Heart left ventricle (tissue), 16 donors: ENCODE results near the gene WASF3. TPM values are rescaled to one million over a fixed set of nuclear protein-coding genes. Genes with fewer than 3 reads are reported as not detected.

Experiments
- ATAC-seq, 4 donors: fragments of 200-7000 bp; cut with Tn5 transposase; one replicate each; pipeline ENCODE4 v1.9.1; 2020 to 2022; ENCODE audit warnings: moderate library complexity in 4 of 4, mild to moderate bottlenecking in 3 of 4, moderate number of reproducible peaks in 1 of 4
- DNase-seq, 5 donors: peaks; one replicate each; pipeline ENCODE4 v3.0.0-alpha.2; 2020
- H3K27ac ChIP-seq, 12 donors: fragments of 200-600 bp; sonication (generic) in 4 of 12; one replicate each; pipeline versions ENCODE4 v1.5.0 to v1.8.0; 2016 to 2022; ENCODE audit warnings: mild to moderate bottlenecking in 2 of 12
- H3K27me3 ChIP-seq, 9 donors: fragments of 200-600 bp; sonication (generic) in 2 of 9; one replicate each; pipeline versions ENCODE4 v1.5.1 to v1.8.0; 2016 to 2022; ENCODE audit warnings: mild to moderate bottlenecking in 3 of 9
- H3K36me3 ChIP-seq, 9 donors: fragments of 200-600 bp; sonication (generic) in 2 of 9; one replicate each; pipeline versions ENCODE4 v1.5.0 to v1.8.0; 2018 to 2022; ENCODE audit warnings: mild to moderate bottlenecking in 2 of 9
- H3K4me1 ChIP-seq, 12 donors: fragments of 200-600 bp; sonication (generic) in 4 of 12; one replicate each; pipeline versions ENCODE4 v1.5.0 to v1.8.0; 2016 to 2022; ENCODE audit warnings: mild to moderate bottlenecking in 3 of 12
- H3K4me3 ChIP-seq, 12 donors: fragments of 200-600 bp; sonication (generic) in 4 of 12; one replicate each; pipeline versions ENCODE4 v1.5.0 to v1.8.0; 2017 to 2022; ENCODE audit warnings: mild to moderate bottlenecking in 9 of 12, moderate library complexity in 4 of 12
- H3K9me3 ChIP-seq, 12 donors: fragments of 200-600 bp; sonication (generic) in 4 of 12; one replicate each; pipeline versions ENCODE4 v1.5.0 to v1.8.0; 2016 to 2022; ENCODE audit warnings: mild to moderate bottlenecking in 1 of 12
- CTCF ChIP-seq, 12 donors: fragments of 200-600 bp; sonication (generic) in 4 of 12; IDR thresholded peaks; one replicate each; pipeline versions ENCODE4 v1.5.0 to v1.8.0; 2018 to 2022; ENCODE audit warnings: antibody characterized with exemption in 12 of 12, mild to moderate bottlenecking in 5 of 12
- POLR2A ChIP-seq, 2 donors: fragments of 450-650 bp; IDR thresholded peaks; one replicate each; pipeline ENCODE4 v1.6.1; 2017; ENCODE audit warnings: antibody characterized with exemption in 2 of 2, mild to moderate bottlenecking in 2 of 2, moderate library complexity in 2 of 2
- WGBS, 4 donors: extraction: QIAGEN DNeasy Blood & Tissue Kit in 2 of 4; methylation state at CpG; one replicate each; pipeline versions ENCODE4 v1.1.5 to v1.1.7; 2013 to 2018; 5-methylcytosine and 5-hydroxymethylcytosine counted together
- intact Hi-C, 10 donors: fragments of 100-400 bp; cut with DNase I; formaldehyde crosslinking; loops; one replicate each; pipeline versions ENCODE4 v1.11.1 to v1.14.2; 2022
- polyA plus RNA-seq, 2 donors: library from polyadenylated mRNA; stranded (reverse); fragments of 200-250 nt; gene quantifications; one replicate each; pipeline ENCODE4 v1.2.3, GENCODE V29; 2013
- total RNA-seq, 9 donors: library from RNA; depleted of rRNA in 2 of 9; stranded (reverse); fragments of >200 nt in 2 of 9; fragmentation: NEBNext Ultra II Directional in 3 of 9; extraction: Animal tissue kit (Norgen Biotek cat#: 25700) in 3 of 9; gene quantifications; one replicate each; pipeline versions ENCODE4 v1.1.0 to v1.2.4, GENCODE V29; 2016 to 2023
- donor health status: ischemic (EF 13 %, LVEDD 7.1; RV severe dilation, severe dysfunction).
- donor health status: healthy with polysubstance abuse.
- donor health status: DM: no; HTN: yes; CAD: no.
- donor health status: DM: no; HTN: no; CAD: no.
- donor health status: ischemic (EF 25% LVEDD 6.9; RV normal size, moderate dysfunction).
- donor health status: ischemic (EF 25% LVEDD 5.7; RV mildly dilated, moderate dysfunction).
- donor health status: healthy.
- donor health status: DM: yes; HTN: yes; CAD: no.
- donor health status: ischemic (EF 35%, LVEDD 5.7; RV mildly dilated, moderate dysfunction).
- donor health status: nonischemic (EF 11% LVEDD 7.7; RV severe dilation, severe dysfunction).
- donor health status: DM: yes; HTN: yes; CAD: no.
- donor health status: PGD.
- donor health status: ischemic (EF 29% LVEDD 5.4; RV normal size, mild dysfunction).
- donor health status: nonischemic (EF 23%, LVEDD 6.1; RV moderate dilation, normal function).

WASF3 gene
- total and polyA plus RNA-seq, 11 donors = 3.4 to 14.9 (median 10.0) TPM

DNA sequence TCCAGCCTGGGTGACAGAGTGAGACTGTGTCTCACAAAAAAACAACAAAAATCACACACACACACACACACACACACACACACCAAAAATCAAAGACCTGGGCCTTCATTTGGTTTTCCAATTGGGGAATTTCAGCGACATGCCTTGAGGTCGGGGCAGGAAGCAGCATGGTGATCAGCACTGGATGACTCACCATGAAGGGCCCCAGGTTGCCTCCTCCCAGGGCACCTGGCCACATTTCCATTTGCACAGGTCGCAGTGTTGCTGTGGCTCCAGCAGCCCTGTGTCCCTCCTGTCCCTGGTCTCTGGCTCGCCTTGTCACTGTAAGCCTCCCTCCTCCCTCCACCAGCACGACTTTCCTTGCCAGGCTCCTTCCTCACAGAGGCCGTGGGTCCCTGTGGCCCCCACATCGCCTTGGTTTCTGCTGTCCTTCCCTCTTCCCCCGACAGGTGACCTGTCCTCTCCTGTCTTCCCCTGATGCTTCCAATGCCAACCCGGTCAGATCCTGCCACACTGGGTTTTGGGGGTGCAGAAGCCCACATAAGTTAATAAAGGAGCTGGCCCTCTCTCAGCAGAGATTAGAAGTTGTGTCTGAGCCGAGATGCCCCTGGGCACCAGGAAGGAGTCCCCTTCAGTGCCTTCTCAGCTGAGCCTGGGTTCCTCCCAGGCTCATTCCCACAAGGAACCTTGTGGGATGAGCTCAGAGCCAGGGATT lies 136.4 kb downstream of the WASF3 start:
- Histone ChIP-seq H3K27me3 (no peaks in the 10 kb centered on the region), H3K36me3 (peaks cover 0 to 13% (median 0%) of the 10 kb centered on the region in 9 donors), H3K9me3 (peaks cover 0 to 29% (median 11%) of the 10 kb centered on the region in 12 donors), H3K4me1 (peaks cover 0 to 7% (median 0%) of the 10 kb centered on the region in 12 donors), H3K4me3 (no peak overlapping the region), H3K27ac (no peak overlapping the region)
- intact Hi-C loops = loop anchor here in 2 of 10 donors (10.0 kb wide), 2 partner anchors 209 to 509 kb away; no protein-coding TSS in a partner anchor
- 84 to 93% (median 91%) methylated on average over 8 to 10 of the region's 10 CpGs for WGBS, 4 donors
- DNase-seq (no peak), ATAC-seq (no peak)
- TF ChIP-seq POLR2A (IDR thresholded peaks at IDR 0.05) (no peak), CTCF (IDR thresholded peaks at IDR 0.05) (no peak)

GRCh38 chr13:26694609-26695359 lies 137.3 kb downstream of the WASF3 start:
- 85 to 89% (median 87%) methylated on average over 15 to 19 of the region's 19 CpGs for WGBS, 4 donors
- H3K9me3 ChIP-seq = peaks cover 0 to 21% (median 11%) of the 10 kb centered on the region in 12 donors
- peaks cover 0 to 7% (median 0%) of the 10 kb centered on the region in 12 donors for H3K4me1 ChIP-seq
- no peak overlapping the region for H3K27ac ChIP-seq
- ATAC-seq (peak in 1 of 4 donors; percentile 16), DNase-seq (no peak)
- H3K36me3 ChIP-seq = peaks cover 0 to 6% (median 0%) of the 10 kb centered on the region in 9 donors
- TF ChIP-seq POLR2A (IDR thresholded peaks at IDR 0.05) (no peak), CTCF (IDR thresholded peaks at IDR 0.05) (no peak)
- no peak overlapping the region for H3K4me3 ChIP-seq
- intact Hi-C loops = loop anchor here in 8 of 10 donors (5.0 to 10.0 kb wide), 6 partner anchors 197 to 1122 kb away; no protein-coding TSS in a partner anchor
- H3K27me3 ChIP-seq = no peaks in the 10 kb centered on the region

DNA sequence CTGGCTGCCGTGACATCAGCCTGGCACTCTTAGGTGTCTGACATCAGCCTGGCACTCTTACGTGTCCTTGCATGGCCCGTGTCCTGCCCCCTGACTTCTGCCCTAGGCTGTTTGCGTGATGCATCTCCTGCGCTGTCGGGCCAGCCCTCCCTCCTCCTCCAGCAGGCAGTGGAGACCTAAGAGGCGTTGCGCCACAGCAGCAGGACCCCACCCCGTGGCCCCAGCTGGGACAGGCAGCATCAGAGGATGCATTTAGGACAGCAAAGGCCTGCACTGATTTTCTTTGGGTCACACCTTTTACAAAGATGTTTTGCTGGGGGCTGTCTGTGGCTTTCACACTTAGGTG lies 137.8 kb downstream of the WASF3 start:
- peak in 2 of 4 donors; percentile 14 to 27 for ATAC-seq
- Histone ChIP-seq H3K27ac (no peak overlapping the region), H3K27me3 (no peaks in the 10 kb centered on the region), H3K36me3 (peaks cover 0 to 2% (median 0%) of the 10 kb centered on the region in 9 donors), H3K9me3 (peaks cover 0 to 15% (median 7%) of the 10 kb centered on the region in 12 donors), H3K4me3 (no peak overlapping the region), H3K4me1 (peaks cover 0 to 7% (median 0%) of the 10 kb centered on the region in 12 donors)
- intact Hi-C loops = loop anchor here in 8 of 10 donors (5.0 to 10.0 kb wide), 6 partner anchors 198 to 1123 kb away; no protein-coding TSS in a partner anchor
- 68 to 83% (median 78%) methylated on average over 4 to 9 of the region's 9 CpGs for WGBS, 4 donors
- no peak for TF ChIP-seq CTCF (IDR thresholded peaks at IDR 0.05)
- TF ChIP-seq POLR2A (IDR thresholded peaks at IDR 0.05) = no peak
- no peak for DNase-seq

DNA sequence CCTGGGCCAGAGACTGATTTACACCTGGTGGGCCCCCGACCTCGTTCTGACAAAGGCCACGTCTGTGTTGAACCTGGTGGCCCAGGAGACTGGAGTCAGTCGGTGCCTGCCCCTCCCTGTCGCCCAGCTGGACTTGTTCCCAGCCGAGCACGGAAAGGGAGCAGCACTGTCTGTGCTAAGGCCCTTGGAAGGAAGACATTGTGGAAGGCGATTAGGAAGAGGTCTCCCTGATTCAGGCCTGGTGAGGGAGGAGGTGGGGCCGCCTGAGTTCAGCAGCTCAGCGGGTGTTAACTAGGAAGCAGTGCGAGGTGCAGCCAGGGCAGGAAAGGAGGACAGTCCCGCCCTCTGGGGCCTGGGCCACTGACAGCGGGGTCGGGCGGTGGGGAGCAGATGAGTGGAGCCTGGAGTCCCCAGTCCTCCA lies 138.4 kb downstream of the WASF3 start:
- Histone ChIP-seq H3K4me3 (no peak overlapping the region), H3K36me3 (no peaks in the 10 kb centered on the region), H3K4me1 (peaks cover 0 to 7% (median 0%) of the 10 kb centered on the region in 12 donors), H3K9me3 (peaks cover 0 to 9% (median 2%) of the 10 kb centered on the region in 12 donors), H3K27me3 (no peaks in the 10 kb centered on the region), H3K27ac (no peak overlapping the region)
- WGBS, 4 donors = 43 to 57% (median 49%) methylated on average over 9 to 15 of the region's 15 CpGs
- TF ChIP-seq CTCF (IDR thresholded peaks at IDR 0.05) (no peak), POLR2A (IDR thresholded peaks at IDR 0.05) (no peak)
- ATAC-seq (peak in 2 of 4 donors; percentile 6 to 20), DNase-seq (no peak)
- intact Hi-C loops = loop anchor here in 8 of 10 donors (5.0 to 10.0 kb wide), 6 partner anchors 199 to 1124 kb away; no protein-coding TSS in a partner anchor
